H9 (cell line): Measurements from ENCODE around the gene MLLT3. TPM values are rescaled to one million over a fixed set of nuclear protein-coding genes. Genes with fewer than 3 reads are reported as not detected.

ENCODE experiments used
- DNase-seq: peaks from one replicate; pipeline ENCODE4 v3.0.0-alpha.2; 2017
- H2AFZ ChIP-seq: one replicate; pipeline ENCODE4 v1.6.1; 2013; ENCODE audit warnings: mild to moderate bottlenecking, low read length, control low read depth, moderate library complexity
- H2AK5ac ChIP-seq: 2 replicates; pipeline ENCODE4 v1.6.1; 2013; ENCODE audit warnings: low read length, control low read depth, mixed read lengths; ENCODE audit not compliant: insufficient read length
- H2BK120ac ChIP-seq: one replicate; pipeline ENCODE4 v1.6.1; 2013; ENCODE audit warnings: low read depth, mild to moderate bottlenecking, low read length, control low read depth, inconsistent platforms; ENCODE audit not compliant: poor library complexity, severe bottlenecking
- H2BK12ac ChIP-seq: 2 replicates; pipeline ENCODE4 v1.6.1; 2013; ENCODE audit warnings: low read length, control low read depth, mixed read lengths, low read depth; ENCODE audit not compliant: insufficient read length
- H2BK15ac ChIP-seq: 2 replicates; pipeline ENCODE4 v1.6.1; 2013; ENCODE audit warnings: low read depth, low read length, control low read depth
- H2BK20ac ChIP-seq: one replicate; pipeline ENCODE4 v1.6.1; 2013; ENCODE audit warnings: low read depth, mild to moderate bottlenecking, low read length, control low read depth, inconsistent platforms; ENCODE audit not compliant: poor library complexity, severe bottlenecking
- H2BK5ac ChIP-seq: 2 replicates; pipeline ENCODE4 v1.6.1; 2013; ENCODE audit warnings: low read length, control low read depth, mixed read lengths; ENCODE audit not compliant: insufficient read length
- H3K14ac ChIP-seq: 2 replicates; pipeline ENCODE4 v1.6.1; 2013; ENCODE audit warnings: low read length, control low read depth; ENCODE audit not compliant: insufficient read depth
- H3K18ac ChIP-seq: 2 replicates; pipeline ENCODE4 v1.6.1; 2013; ENCODE audit warnings: low read depth, mild to moderate bottlenecking, mixed read lengths, low read length, control low read depth; ENCODE audit not compliant: insufficient read length
- H3K23ac ChIP-seq: 2 replicates; pipeline ENCODE4 v1.6.1; 2013; ENCODE audit warnings: low read length, control low read depth, mixed read lengths, low read depth; ENCODE audit not compliant: insufficient read length
- H3K23me2 ChIP-seq: 2 replicates; pipeline ENCODE4 v1.6.1; 2013; ENCODE audit warnings: low read depth, mild to moderate bottlenecking, mixed read lengths, low read length, control low read depth; ENCODE audit not compliant: insufficient read length, poor library complexity, severe bottlenecking
- H3K27ac ChIP-seq: 2 replicates; pipeline ENCODE4 v1.5.1; 2013; ENCODE audit warnings: low read length, control low read depth, mixed read lengths, low read depth; ENCODE audit not compliant: insufficient read length
- H3K27me3 ChIP-seq: 2 replicates; pipeline ENCODE4 v1.6.1; 2013; ENCODE audit warnings: low read length, control low read depth, inconsistent platforms; ENCODE audit not compliant: insufficient read depth
- H3K4ac ChIP-seq: 2 replicates; pipeline ENCODE4 v1.6.1; 2013; ENCODE audit warnings: low read depth, mild to moderate bottlenecking, control low read depth, inconsistent platforms, low read length, moderate library complexity
- H3K4me1 ChIP-seq: 2 replicates; pipeline ENCODE4 v1.6.1; 2013; ENCODE audit warnings: low read length, control low read depth, inconsistent platforms; ENCODE audit not compliant: insufficient read depth
- H3K4me2 ChIP-seq: 2 replicates; pipeline ENCODE4 v1.6.1; 2013; ENCODE audit warnings: low read length, control low read depth, mixed read lengths; ENCODE audit not compliant: insufficient read length, insufficient read depth
- H3K56ac ChIP-seq: 2 replicates; pipeline ENCODE4 v1.6.1; 2013; ENCODE audit warnings: low read depth, mild to moderate bottlenecking, mixed read lengths, low read length, control low read depth; ENCODE audit not compliant: insufficient read length
- H3K79me1 ChIP-seq: 2 replicates; pipeline ENCODE4 v1.6.1; 2013; ENCODE audit warnings: low read depth, mild to moderate bottlenecking, moderate library complexity, low read length, control low read depth, inconsistent platforms; ENCODE audit not compliant: insufficient read depth, poor library complexity, severe bottlenecking
- H3K79me2 ChIP-seq: 2 replicates; pipeline ENCODE4 v1.6.1; 2013; ENCODE audit warnings: low read length, control low read depth, inconsistent platforms; ENCODE audit not compliant: insufficient read depth
- H3K9ac ChIP-seq: 2 replicates; pipeline ENCODE4 v1.6.1; 2013; ENCODE audit warnings: low read length, control low read depth, mixed read lengths; ENCODE audit not compliant: insufficient read length; ENCODE audit errors: extremely low read depth
- H3K9me3 ChIP-seq: one replicate; pipeline ENCODE4 v1.6.1; 2013; ENCODE audit warnings: low read depth, low read length, inconsistent platforms; ENCODE audit not compliant: control insufficient read depth
- H3T11ph ChIP-seq: one replicate; pipeline ENCODE4 v1.6.1; 2013; ENCODE audit warnings: mild to moderate bottlenecking, low read length, control low read depth, inconsistent platforms
- H4K20me1 ChIP-seq: one replicate; pipeline ENCODE4 v1.6.1; 2013; ENCODE audit not compliant: control insufficient read depth, insufficient read length, insufficient read depth
- H4K5ac ChIP-seq: 2 replicates; pipeline ENCODE4 v1.6.1; 2013; ENCODE audit warnings: low read depth, mild to moderate bottlenecking, mixed read lengths, low read length, control low read depth; ENCODE audit not compliant: insufficient read length
- H4K8ac ChIP-seq: replicated peaks from 2 replicates; pipeline ENCODE4 v1.6.1; 2013; ENCODE audit warnings: low read length, control low read depth, mixed read lengths, low read depth; ENCODE audit not compliant: insufficient read length
- H4K91ac ChIP-seq: 2 replicates; pipeline ENCODE4 v1.6.1; 2013; ENCODE audit warnings: low read depth, mild to moderate bottlenecking, moderate library complexity, mixed read lengths, low read length, control low read depth; ENCODE audit not compliant: insufficient read length
- H3K27ac Mint-ChIP-seq, 3 experiments: 2 replicates in 2 of 3; 3 replicates in 1 of 3; pipeline ENCODE4 v1.8.0; 2020 to 2021; ENCODE audit warnings: mixed read lengths in 3 of 3, mild to moderate bottlenecking in 1 of 3, moderate library complexity in 1 of 3
- H3K27me3 Mint-ChIP-seq: 2 replicates; pipeline ENCODE4 v1.8.0; 2021; ENCODE audit warnings: low read depth, mild to moderate bottlenecking, moderate library complexity, mixed read lengths
- H3K36me3 Mint-ChIP-seq, 3 experiments: 2 replicates in 2 of 3; 3 replicates in 1 of 3; pipeline ENCODE4 v1.8.0; 2020 to 2021; ENCODE audit warnings: low read depth in 3 of 3, mixed read lengths in 3 of 3; ENCODE audit not compliant: insufficient read depth in 1 of 3
- H3K4me1 Mint-ChIP-seq, 2 experiments: 2 replicates each; pipeline ENCODE4 v1.8.0; 2020; ENCODE audit warnings: mixed read lengths in 2 of 2
- H3K4me3 Mint-ChIP-seq, 2 experiments: 2 replicates in 1 of 2; 3 replicates in 1 of 2; pipeline ENCODE4 v1.8.0; 2020 to 2021; ENCODE audit warnings: mild to moderate bottlenecking in 2 of 2, mixed read lengths in 2 of 2, moderate library complexity in 1 of 2
- H3K9me3 Mint-ChIP-seq, 2 experiments: 2 replicates in 1 of 2; 3 replicates in 1 of 2; pipeline ENCODE4 v1.8.0; 2020; ENCODE audit warnings: mild to moderate bottlenecking in 2 of 2, mixed read lengths in 2 of 2, moderate library complexity in 1 of 2
- CTCF ChIP-seq: fragments of 200-600 bp; sonication (generic); conservative IDR thresholded peaks from 3 replicates; pipeline ENCODE4 v1.8.0; 2021; ENCODE audit warnings: antibody characterized with exemption, mild to moderate bottlenecking
- WGBS: extraction: QIAGEN DNeasy Blood & Tissue Kit; methylation state at CpG from one replicate; pipeline ENCODE4 v1.1.7; 2013; ENCODE audit warnings: missing lambda C conversion rate, low lambda C conversion rate, mixed read lengths; ENCODE audit not compliant: insufficient read length; ENCODE audit errors: extremely low coverage; 5-methylcytosine and 5-hydroxymethylcytosine counted together
- total RNA-seq: library from RNA; stranded (reverse); gene quantifications from 2 replicates; pipeline ENCODE4 v1.2.1, GENCODE V29; 2021

MLLT3 gene
- total RNA-seq, 1 experiment from 2014 or later, result 3.9 TPM

GRCh38 chr9:20507431-20507830 is 114.9 kb downstream of the MLLT3 start:
- Histone ChIP-seq H3K4me2 (no peak overlapping the region), H3K9ac (no peak overlapping the region), H3K23me2 (no peaks in the 10 kb centered on the region), H3T11ph (no peak overlapping the region), H2AFZ (no peak overlapping the region), H4K5ac (no peak overlapping the region), H2BK5ac (no peak overlapping the region), H3K9me3 (no peaks in the 10 kb centered on the region), H2BK15ac (no peak overlapping the region), H3K4ac (no peak overlapping the region), H3K4me1 (no peaks in the 10 kb centered on the region), H3K14ac (no peak overlapping the region), H3K79me1 (no peaks in the 10 kb centered on the region), H3K27ac (no peak overlapping the region), H2BK12ac (no peak overlapping the region), H3K79me2 (no peaks in the 10 kb centered on the region), H4K91ac (no peak overlapping the region), H3K23ac (no peak overlapping the region), H4K8ac (no peak overlapping the region), H3K56ac (no peak overlapping the region), H2BK120ac (no peak overlapping the region), H2AK5ac (no peak overlapping the region), H2BK20ac (no peak overlapping the region), H3K27me3 (no peaks in the 10 kb centered on the region), H4K20me1 (no peaks in the 10 kb centered on the region), H3K18ac (no peak overlapping the region)
- TF ChIP-seq CTCF, result no peak
- H3K4me3 Mint-ChIP-seq, result no peak overlapping the region
- DNase-seq, result no peak
- no peaks in the 10 kb centered on the region for H3K27me3 Mint-ChIP-seq
- no CpG with 5 or more reads among the region's 1 CpG for WGBS
- H3K36me3 Mint-ChIP-seq, result peaks cover 0 to 4% (median 0%) of the 10 kb centered on the region in 3 experiments; a peak in 2 of 7 replicates
- no peak overlapping the region for H3K27ac Mint-ChIP-seq
- H3K4me1 Mint-ChIP-seq, result peaks cover 3 to 9% of the 10 kb centered on the region in 2 experiments; a peak in 3 of 4 replicates
- no peaks in the 10 kb centered on the region for H3K9me3 Mint-ChIP-seq
